Measurements from ENCODE around the gene PARVG.

- TF ChIP-seq CTCF (IDR thresholded peaks at IDR 0.05; ENCODE audit: insufficient read depth, low read length, poor library complexity, severe bottlenecking) (no peak), EZH2phosphoT487 (conservative IDR thresholded peaks at IDR 0.05; ENCODE audit: low read length) (no peak)
Observed at GRCh38 chr22:44245867-44246266, 65.1 kb downstream of the PARVG start.

Measured in SU-DHL-6 (cell line).